G401 (cell line): Measurements from ENCODE around the gene CLDN20. TPM values are rescaled to one million over a fixed set of nuclear protein-coding genes. Genes with fewer than 3 reads are reported as not detected.
"Not testable (repeated sequence)": the region's sequence is repeated elsewhere in the genome, so short reads cannot be mapped to it uniquely, and the experiment has no call there.

ENCODE experiments used
- DNase-seq: peaks from one replicate; pipeline ENCODE4 v3.0.0-alpha.2; 2015; ENCODE audit warnings: low spot score
- in situ Hi-C: cut with HindIII; loops from 2 replicates; pipeline ENCODE4 v1.10.0; 2016; ENCODE audit warnings: low sequenced_read_pairs, mixed read lengths
- total RNA-seq: library from RNA; depleted of rRNA; stranded (reverse); fragments of >200 nt; shearing (Covaris generic); gene quantifications from 2 replicates; pipeline ENCODE4 v1.2.3, GENCODE V29; 2014

CLDN20 gene
- total RNA-seq, 1 experiment from 2014 or later: not detected

- in situ Hi-C loops: no loop called here
Observed at GRCh38 chr6:155292711-155293110, 28.9 kb downstream of the CLDN20 start.

GRCh38 chr6:155297669-155298068, 33.9 kb downstream of the CLDN20 start:
- in situ Hi-C loops: no loop called here
- no peak for DNase-seq

More at GRCh38 chr6:155292711-155293110, 28.9 kb downstream of the CLDN20 start:
- no peak for DNase-seq

- in situ Hi-C loops: no loop called here
- DNase-seq: no peak
Observed at GRCh38 chr6:155301867-155302266, 38.1 kb downstream of the CLDN20 start.

- DNase-seq: no peak
- in situ Hi-C loops: no loop called here
Observed at GRCh38 chr6:155303361-155303870, 39.6 kb downstream of the CLDN20 start.

- in situ Hi-C loops: no loop called here
Observed at GRCh38 chr6:155306958-155307357, 43.1 kb downstream of the CLDN20 start.

GRCh38 chr6:155309150-155309549, 45.3 kb downstream of the CLDN20 start:
- DNase-seq: no peak
- in situ Hi-C loops: no loop called here

More at GRCh38 chr6:155306958-155307357, 43.1 kb downstream of the CLDN20 start:
- DNase-seq: no peak

- no peak for DNase-seq
- in situ Hi-C loops: no loop called here
Observed at GRCh38 chr6:155310596-155310995, 46.8 kb downstream of the CLDN20 start.

- in situ Hi-C loops: no loop called here
- no peak for DNase-seq
Observed at GRCh38 chr6:155311086-155311485, 47.3 kb downstream of the CLDN20 start.

- DNase-seq: no peak
- in situ Hi-C loops: no loop called here
Observed at GRCh38 chr6:155311583-155311982, 47.8 kb downstream of the CLDN20 start.

- DNase-seq, in situ Hi-C loops: not testable (repeated sequence)
Observed at GRCh38 chr6:155312950-155313349, 49.1 kb downstream of the CLDN20 start.

GRCh38 chr6:155313602-155314091, 49.8 kb downstream of the CLDN20 start:
- in situ Hi-C loops: no loop called here
- DNase-seq: peak; percentile 15

- peak; percentile 98 for DNase-seq
- in situ Hi-C loops: no loop called here
Observed at GRCh38 chr6:155314092-155314772, 50.4 kb downstream of the CLDN20 start, which contains the start of gene TFB1M. Gene TFB1M (minus strand): TSS chr6:155314484. CDS start chr6:155314428, 56 bp downstream.

- peak; percentile 87 for DNase-seq
- in situ Hi-C loops: no loop called here
Observed at GRCh38 chr6:155314773-155315515, 51.1 kb downstream of the CLDN20 start.

GRCh38 chr6:155315516-155315871, 51.7 kb downstream of the CLDN20 start:
- in situ Hi-C loops: no loop called here
- peak; percentile 6 for DNase-seq

- no peak for DNase-seq
- in situ Hi-C loops: no loop called here
Observed at GRCh38 chr6:155316419-155316818, 52.6 kb downstream of the CLDN20 start.

GRCh38 chr6:155317186-155317585, 53.4 kb downstream of the CLDN20 start:
- no peak for DNase-seq
- in situ Hi-C loops: no loop called here

- in situ Hi-C loops: no loop called here
- no peak for DNase-seq
Observed at GRCh38 chr6:155319902-155320301, 56.1 kb downstream of the CLDN20 start.

- in situ Hi-C loops: no loop called here
Observed at GRCh38 chr6:155324172-155324571, 60.4 kb downstream of the CLDN20 start.

GRCh38 chr6:155324993-155325392, 61.2 kb downstream of the CLDN20 start:
- no peak for DNase-seq
- in situ Hi-C loops: no loop called here

More at GRCh38 chr6:155324172-155324571, 60.4 kb downstream of the CLDN20 start:
- DNase-seq: no peak
